ENCODE data around the gene CELA2A.
A peak's percentile ranks its signal among the peaks of the same experiment; 100 is the strongest.

CELA2A gene

GRCh38 chr1:15442119-15442518 is 14.4 kb upstream of the CELA2A start:
- Histone ChIP-seq H3K36me3 (no peaks in the 10 kb centered on the region), H3K27ac (no peak overlapping the region), H3K9ac (no peak overlapping the region)

GRCh38 chr1:15442759-15443158 is 13.8 kb upstream of the CELA2A start:
- H3K27me3 ChIP-seq: no peaks in the 10 kb centered on the region
- H3K4me3 ChIP-seq: no peak overlapping the region
- no peaks in the 10 kb centered on the region for H3K9me3 ChIP-seq (replicated peaks in 1 of 11)
- H3K4me2 ChIP-seq: no peak overlapping the region
- no peaks in the 10 kb centered on the region for H3K36me3 ChIP-seq
- no peak overlapping the region for H3K9ac ChIP-seq
- no peak overlapping the region for H3K27ac ChIP-seq
- H3K4me1 ChIP-seq: peaks cover 16 to 39% (median 35%) of the 10 kb centered on the region in 10 experiments
- no peak for TF ChIP-seq Cebpa-rat (IDR thresholded peaks at IDR 0.05)
- H4K20me1 ChIP-seq: peaks cover 0 to 8% (median 0%) of the 10 kb centered on the region in 11 experiments; a peak in 2 of 22 replicates

More at GRCh38 chr1:15442119-15442518, 14.4 kb upstream of the CELA2A start:
- no peak overlapping the region for H3K4me3 ChIP-seq
- H3K27me3 ChIP-seq: no peaks in the 10 kb centered on the region
- peaks cover 16 to 40% (median 36%) of the 10 kb centered on the region in 10 experiments for H3K4me1 ChIP-seq
- TF ChIP-seq Cebpa-rat (IDR thresholded peaks at IDR 0.05): no peak
- no peak overlapping the region for H3K4me2 ChIP-seq
- H4K20me1 ChIP-seq: peaks cover 0 to 8% (median 0%) of the 10 kb centered on the region in 11 experiments; a peak in 2 of 22 replicates
- no peaks in the 10 kb centered on the region for H3K9me3 ChIP-seq (replicated peaks in 1 of 11)

GRCh38 chr1:15443281-15443680 is 13.3 kb upstream of the CELA2A start:
- Histone ChIP-seq H3K27ac (no peak overlapping the region), H4K20me1 (peaks cover 0 to 8% (median 0%) of the 10 kb centered on the region in 11 experiments; a peak in 2 of 22 replicates), H3K27me3 (no peaks in the 10 kb centered on the region), H3K4me1 (peaks cover 16 to 38% (median 35%) of the 10 kb centered on the region in 10 experiments), H3K4me2 (peak overlapping the region in 2 of 11 experiments; percentile 66 to 72; a peak in 1 of 22 replicates), H3K9me3 (replicated peaks in 1 of 11) (no peaks in the 10 kb centered on the region), H3K36me3 (no peaks in the 10 kb centered on the region), H3K4me3 (no peak overlapping the region), H3K9ac (no peak overlapping the region)
- no peak for TF ChIP-seq Cebpa-rat (IDR thresholded peaks at IDR 0.05)

- Histone ChIP-seq H3K4me2 (peak overlapping the region; percentile 66 to 91 (median 76)), H3K4me3 (no peak overlapping the region), H4K20me1 (peaks cover 0 to 8% (median 0%) of the 10 kb centered on the region in 11 experiments; a peak in 2 of 22 replicates), H3K27ac (no peak overlapping the region), H3K27me3 (no peaks in the 10 kb centered on the region), H3K9me3 (replicated peaks in 1 of 11) (no peaks in the 10 kb centered on the region), H3K4me1 (peaks cover 16 to 42% (median 33%) of the 10 kb centered on the region in 10 experiments), H3K9ac (0 out of 22 replicates have a peak overlapping the region, but pooled peaks of 1 of the 11 experiments have one; percentile 4), H3K36me3 (no peaks in the 10 kb centered on the region)
- TF ChIP-seq Cebpa-rat (IDR thresholded peaks at IDR 0.05): no peak
Measured at GRCh38 chr1:15444468-15445389, 11.8 kb upstream of the CELA2A start.

- no peaks in the 10 kb centered on the region for H3K9me3 ChIP-seq (replicated peaks in 1 of 11)
- no peak overlapping the region for H3K27ac ChIP-seq
- peaks cover 16 to 44% (median 33%) of the 10 kb centered on the region in 10 experiments for H3K4me1 ChIP-seq
- H3K4me3 ChIP-seq: no peak overlapping the region
- H3K4me2 ChIP-seq: peak overlapping the region; percentile 66 to 91 (median 76)
- H4K20me1 ChIP-seq: peaks cover 0 to 8% (median 0%) of the 10 kb centered on the region in 11 experiments; a peak in 2 of 22 replicates
- no peaks in the 10 kb centered on the region for H3K36me3 ChIP-seq
- H3K9ac ChIP-seq: no peak overlapping the region
- no peak for TF ChIP-seq Cebpa-rat (IDR thresholded peaks at IDR 0.05)
- no peaks in the 10 kb centered on the region for H3K27me3 ChIP-seq
Measured at GRCh38 chr1:15445390-15446122, 11.0 kb upstream of the CELA2A start.

- H4K20me1 ChIP-seq: peaks cover 0 to 8% (median 0%) of the 10 kb centered on the region in 11 experiments; a peak in 2 of 22 replicates
- H3K27me3 ChIP-seq: no peaks in the 10 kb centered on the region
- H3K9ac ChIP-seq: no peak overlapping the region
- TF ChIP-seq Cebpa-rat (IDR thresholded peaks at IDR 0.05): no peak
- H3K36me3 ChIP-seq: no peaks in the 10 kb centered on the region
- no peak overlapping the region for H3K27ac ChIP-seq
- H3K4me1 ChIP-seq: peaks cover 16 to 44% (median 33%) of the 10 kb centered on the region in 10 experiments
- H3K9me3 ChIP-seq (replicated peaks in 1 of 11): no peaks in the 10 kb centered on the region
- no peak overlapping the region for H3K4me3 ChIP-seq
- peak overlapping the region; percentile 10 to 91 (median 75); a peak in 15 of 22 replicates for H3K4me2 ChIP-seq
Measured at GRCh38 chr1:15446212-15446611, 10.3 kb upstream of the CELA2A start.

GRCh38 chr1:15448877-15449462 is 7.6 kb upstream of the CELA2A start:
- Histone ChIP-seq H3K4me2 (peak overlapping the region in 2 of 11 experiments; percentile 3 to 48; a peak in 2 of 22 replicates), H3K9ac (no peak overlapping the region), H3K9me3 (replicated peaks in 1 of 11) (peaks cover 0 to 6% (median 0%) of the 10 kb centered on the region in 11 experiments; a peak in 1 of 22 replicates), H3K4me1 (peaks cover 16 to 35% (median 28%) of the 10 kb centered on the region in 10 experiments), H3K36me3 (no peaks in the 10 kb centered on the region), H3K4me3 (no peak overlapping the region), H3K27ac (peak overlapping the region in 1 of 11 experiments; percentile 10; a peak in 1 of 22 replicates), H4K20me1 (peaks cover 0 to 8% (median 0%) of the 10 kb centered on the region in 11 experiments; a peak in 2 of 22 replicates), H3K27me3 (no peaks in the 10 kb centered on the region)
- no peak for TF ChIP-seq Cebpa-rat (IDR thresholded peaks at IDR 0.05)

- TF ChIP-seq Cebpa-rat (IDR thresholded peaks at IDR 0.05): no peak
- Histone ChIP-seq H3K9ac (no peak overlapping the region), H3K27me3 (no peaks in the 10 kb centered on the region), H3K9me3 (replicated peaks in 1 of 11) (peaks cover 0 to 6% (median 0%) of the 10 kb centered on the region in 11 experiments; a peak in 1 of 22 replicates), H3K4me1 (peaks cover 12 to 29% (median 22%) of the 10 kb centered on the region in 10 experiments), H4K20me1 (peaks cover 0 to 8% (median 0%) of the 10 kb centered on the region in 11 experiments; a peak in 2 of 22 replicates), H3K4me3 (no peak overlapping the region), H3K4me2 (peak overlapping the region in 4 of 11 experiments; percentile 3 to 48 (median 24); a peak in 2 of 22 replicates), H3K27ac (peak overlapping the region in 1 of 11 experiments; percentile 10; a peak in 1 of 22 replicates), H3K36me3 (no peaks in the 10 kb centered on the region)
Measured at GRCh38 chr1:15449567-15449966, 7.0 kb upstream of the CELA2A start.

Data from BLaER1 treated with 17β-estradiol and CSF1 and Interleukin-3, amounts not matched to agents 10 nM and 100 nM (cell line).